ENCODE results near the gene C19orf47. TPM values are rescaled to one million over a fixed set of nuclear protein-coding genes. Genes with fewer than 3 reads are reported as not detected.
A peak's percentile ranks its signal among the peaks of the same experiment; 100 is the strongest.

C19orf47 gene
- total RNA-seq, 4 donors from 2014 or later, result 178 to 287 (median 219) TPM

- Histone ChIP-seq H3K36me3 (peaks cover 0 to 15% of the 10 kb centered on the region in 2 donors), H3K27me3 (no peaks in the 10 kb centered on the region), H3K27ac (peak overlapping the region; percentile 88 to 97 (median 94)), H3K4me3 (no peak overlapping the region), H3K9me3 (no peaks in the 10 kb centered on the region), H3K4me1 (peaks cover 38 to 41% of the 10 kb centered on the region in 2 donors)
- DNase-seq (no peak), ATAC-seq (no peak)
- TF ChIP-seq CTCF (IDR thresholded peaks at IDR 0.05 in 4 of 5, conservative IDR thresholded peaks at IDR 0.05 in 1 of 5) (no peak), POLR2A (IDR thresholded peaks at IDR 0.05) (no peak)
- intact Hi-C loops (cut with DNase I; ENCODE audit: low total_unique reads) (no loop called here), in situ Hi-C loops (cut with MboI; ENCODE audit: low sequenced_read_pairs in 4 of 4) (no loop called here)
These were observed 5.4 kb downstream of the C19orf47 start for GRCh38 chr19:40342644-40343311.

GRCh38 chr19:40341601-40342482 lies 6.4 kb downstream of the C19orf47 start:
- intact Hi-C loops (cut with DNase I; ENCODE audit: low total_unique reads) (no loop called here), in situ Hi-C loops (cut with MboI; ENCODE audit: low sequenced_read_pairs in 4 of 4) (no loop called here)
- Histone ChIP-seq H3K27me3 (no peaks in the 10 kb centered on the region), H3K9me3 (no peaks in the 10 kb centered on the region), H3K4me1 (peaks cover 29 to 32% of the 10 kb centered on the region in 2 donors), H3K4me3 (peak overlapping the region in 3 of 4 donors; percentile 39 to 50 (median 44)), H3K27ac (peak overlapping the region; percentile 88 to 97 (median 94)), H3K36me3 (peaks cover 0 to 15% of the 10 kb centered on the region in 2 donors)
- DNase-seq, result peak; percentile 88 to 97
- ATAC-seq, result peak; percentile 93 to 96
- TF ChIP-seq CTCF (IDR thresholded peaks at IDR 0.05 in 4 of 5, conservative IDR thresholded peaks at IDR 0.05 in 1 of 5), result no peak
- peak; percentile 69 to 74 for TF ChIP-seq POLR2A (IDR thresholded peaks at IDR 0.05)

GRCh38 chr19:40339018-40339728 lies 9.0 kb downstream of the C19orf47 start:
- peaks cover 27 to 31% of the 10 kb centered on the region in 2 donors for H3K4me1 ChIP-seq
- in situ Hi-C loops (cut with MboI; ENCODE audit: low sequenced_read_pairs in 4 of 4), result no loop called here
- no peak for ATAC-seq

More at GRCh38 chr19:40339018-40339728, 9.0 kb downstream of the C19orf47 start:
- TF ChIP-seq POLR2A (IDR thresholded peaks at IDR 0.05) (no peak), CTCF (IDR thresholded peaks at IDR 0.05 in 4 of 5, conservative IDR thresholded peaks at IDR 0.05 in 1 of 5) (no peak)
- H3K9me3 ChIP-seq, result no peaks in the 10 kb centered on the region
- peak overlapping the region; percentile 88 to 97 (median 94) for H3K27ac ChIP-seq
- no peak for DNase-seq
- peaks cover 0 to 39% of the 10 kb centered on the region in 2 donors for H3K36me3 ChIP-seq
- intact Hi-C loops (cut with DNase I; ENCODE audit: low total_unique reads), result no loop called here
- no peak overlapping the region for H3K4me3 ChIP-seq
- H3K27me3 ChIP-seq, result no peaks in the 10 kb centered on the region
